Keratinocyte (primary cell): ENCODE results near the gene AP3D1. TPM values are rescaled to one million over a fixed set of nuclear protein-coding genes. Genes with fewer than 3 reads are reported as not detected.

ENCODE experiments used
- DNase-seq: peaks from one replicate; pipeline ENCODE4 v3.0.0-alpha.2; 2011; ENCODE audit warnings: low read depth, missing footprints, low spot score
- FAIRE-seq: peaks from 2 replicates; lab custom pipeline; 2011; peaks lifted over from hg19 to GRCh38; lab: Jason Lieb, UNC
- H2AFZ ChIP-seq: 2 replicates; pipeline ENCODE4 v1.6.0; 2012; ENCODE audit warnings: low read length, control low read depth, inconsistent platforms; ENCODE audit not compliant: control insufficient read depth
- H3K27ac ChIP-seq: 2 replicates; pipeline ENCODE4 v1.5.1; 2011; ENCODE audit warnings: low read length; ENCODE audit not compliant: control insufficient read depth, insufficient read depth
- H3K27me3 ChIP-seq: 3 replicates; pipeline ENCODE4 v1.6.0; 2011; ENCODE audit warnings: low read length; ENCODE audit not compliant: control insufficient read depth, insufficient read depth; ENCODE audit errors: extremely low read depth
- H3K36me3 ChIP-seq, 2 experiments: 2 replicates in 1 of 2; 3 replicates in 1 of 2; pipeline ENCODE4 v1.5.1; 2011; ENCODE audit warnings: low read length in 2 of 2, mild to moderate bottlenecking in 1 of 2; ENCODE audit not compliant: control insufficient read depth in 2 of 2, insufficient read depth in 2 of 2; ENCODE audit errors: extremely low read depth in 1 of 2
- H3K4me1 ChIP-seq: 3 replicates; pipeline ENCODE4 v1.5.1; 2011; ENCODE audit warnings: low read length; ENCODE audit not compliant: control insufficient read depth, insufficient read depth; ENCODE audit errors: extremely low read depth
- H3K4me2 ChIP-seq: 3 replicates; pipeline ENCODE4 v1.6.0; 2011; ENCODE audit warnings: low read depth, low read length; ENCODE audit not compliant: control insufficient read depth, insufficient read depth; ENCODE audit errors: extremely low read depth
- H3K4me3 ChIP-seq, 3 experiments: fragments of 200-600 bp in 1 of 3; sonication (generic) in 1 of 3; 2 replicates in 2 of 3; 3 replicates in 1 of 3; pipeline ENCODE4 v1.5.1; 2011 to 2016; ENCODE audit warnings: low read length in 3 of 3, mild to moderate bottlenecking in 3 of 3, control low read depth in 2 of 3, inconsistent platforms in 1 of 3, low read depth in 1 of 3, mixed read lengths in 1 of 3, mixed run types in 1 of 3, moderate library complexity in 1 of 3; ENCODE audit not compliant: control insufficient read depth in 2 of 3, insufficient read depth in 2 of 3; ENCODE audit errors: extremely low read depth in 1 of 3
- H3K79me2 ChIP-seq: 2 replicates; pipeline ENCODE4 v1.6.0; 2012; ENCODE audit warnings: low read length; ENCODE audit not compliant: control insufficient read depth, insufficient read depth
- H3K9ac ChIP-seq: 3 replicates; pipeline ENCODE4 v1.6.0; 2011; ENCODE audit warnings: low read length; ENCODE audit not compliant: control insufficient read depth, insufficient read depth; ENCODE audit errors: extremely low read depth
- H3K9me1 ChIP-seq: 3 replicates; pipeline ENCODE4 v1.6.0; 2011; ENCODE audit warnings: low read length; ENCODE audit not compliant: control insufficient read depth, insufficient read depth; ENCODE audit errors: extremely low read depth
- H3K9me3 ChIP-seq: 2 replicates; pipeline ENCODE4 v1.5.1; 2012; ENCODE audit warnings: low read depth, low read length; ENCODE audit not compliant: control insufficient read depth
- H4K20me1 ChIP-seq: 3 replicates; pipeline ENCODE4 v1.6.0; 2011; ENCODE audit warnings: low read length; ENCODE audit not compliant: control insufficient read depth, insufficient read depth; ENCODE audit errors: extremely low read depth
- EZH2 ChIP-seq: IDR thresholded peaks from one replicate; pipeline ENCODE4 v1.6.1; 2012; ENCODE audit warnings: inconsistent platforms, mild to moderate bottlenecking, low read length, moderate library complexity
- dilution Hi-C: fragments of 300-500 bp; cut with MboI; formaldehyde crosslinking; loops from one replicate; pipeline ENCODE4 v1.7.0; 2020; ENCODE audit warnings: low sequenced_read_pairs; ENCODE audit not compliant: extremely low pct_ligation_motif_present
- polyA plus RNA-seq, 5 experiments: library from polyadenylated mRNA; depleted of rRNA in 3 of 5; stranded (reverse) in 3 of 5; stranded (forward) in 1 of 5; unstranded in 1 of 5; fragments of >200 nt; gene quantifications; 1 replicate in 1 of 5; 2 replicates in 3 of 5; 3 replicates in 1 of 5; pipeline versions ENCODE4 v1.2.1 to v1.2.3, GENCODE V29; 2011 to 2012; ENCODE audit warnings: missing spikeins in 2 of 5, low read depth in 1 of 5, low replicate concordance in 1 of 5
- TF ChIP-seq, protein P1 (sequence below), 3 experiments: IDR thresholded peaks in 1 of 3; conservative IDR thresholded peaks in 1 of 3; optimal IDR thresholded peaks in 1 of 3; 2 replicates in 2 of 3; 3 replicates in 1 of 3; pipeline versions ENCODE3 to v1.5.1; 2011; ENCODE audit warnings: low read length in 3 of 3, mild to moderate bottlenecking in 3 of 3, moderate library complexity in 2 of 3, control low read depth in 1 of 3, inconsistent platforms in 1 of 3; ENCODE audit not compliant: insufficient read depth in 2 of 3; ENCODE audit errors: extremely low read depth in 1 of 3

The AP3D1 gene
- polyA plus RNA-seq, 1 donor (not counting 4 experiments of a cell fraction or from before 2014, with no cell fraction given): 56.1 TPM

DNA sequence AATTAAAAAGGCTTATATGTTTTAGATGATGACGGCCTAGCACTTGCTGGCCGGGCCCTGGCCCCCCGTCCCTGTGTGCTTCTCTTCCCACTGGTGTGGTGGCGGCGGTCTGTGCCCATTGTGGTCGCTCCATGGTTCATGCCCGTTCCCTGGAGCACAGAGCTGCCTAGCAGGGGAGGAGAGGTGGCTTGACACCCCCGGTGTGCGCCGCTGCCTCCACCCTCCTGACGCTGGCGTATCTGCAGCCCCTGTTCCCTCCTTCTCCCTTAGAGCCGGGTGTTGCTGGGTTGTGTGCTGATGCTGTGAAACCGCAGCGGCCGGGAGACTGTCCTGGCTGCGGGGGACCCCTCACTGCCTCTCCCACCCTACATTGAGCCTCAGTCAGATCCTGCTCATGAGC lies 41.5 kb upstream of the AP3D1 start:
- Histone ChIP-seq H3K79me2 (peaks cover 23% of the 10 kb centered on the region), H3K9me3 (no peaks in the 10 kb centered on the region), H3K36me3 (peaks cover 23 to 24% of the 10 kb centered on the region in 2 experiments), H3K27me3 (no peaks in the 10 kb centered on the region), H3K27ac (no peak overlapping the region), H3K4me2 (no peak overlapping the region), H3K4me1 (no peaks in the 10 kb centered on the region), H3K9me1 (no peaks in the 10 kb centered on the region), H4K20me1 (peaks cover 4% of the 10 kb centered on the region), H3K9ac (no peak overlapping the region), H2AFZ (no peak overlapping the region), H3K4me3 (no peak overlapping the region)
- FAIRE-seq (no peak), DNase-seq (no peak)
- dilution Hi-C loops: no loop called here
- TF ChIP-seq, protein P1, sequence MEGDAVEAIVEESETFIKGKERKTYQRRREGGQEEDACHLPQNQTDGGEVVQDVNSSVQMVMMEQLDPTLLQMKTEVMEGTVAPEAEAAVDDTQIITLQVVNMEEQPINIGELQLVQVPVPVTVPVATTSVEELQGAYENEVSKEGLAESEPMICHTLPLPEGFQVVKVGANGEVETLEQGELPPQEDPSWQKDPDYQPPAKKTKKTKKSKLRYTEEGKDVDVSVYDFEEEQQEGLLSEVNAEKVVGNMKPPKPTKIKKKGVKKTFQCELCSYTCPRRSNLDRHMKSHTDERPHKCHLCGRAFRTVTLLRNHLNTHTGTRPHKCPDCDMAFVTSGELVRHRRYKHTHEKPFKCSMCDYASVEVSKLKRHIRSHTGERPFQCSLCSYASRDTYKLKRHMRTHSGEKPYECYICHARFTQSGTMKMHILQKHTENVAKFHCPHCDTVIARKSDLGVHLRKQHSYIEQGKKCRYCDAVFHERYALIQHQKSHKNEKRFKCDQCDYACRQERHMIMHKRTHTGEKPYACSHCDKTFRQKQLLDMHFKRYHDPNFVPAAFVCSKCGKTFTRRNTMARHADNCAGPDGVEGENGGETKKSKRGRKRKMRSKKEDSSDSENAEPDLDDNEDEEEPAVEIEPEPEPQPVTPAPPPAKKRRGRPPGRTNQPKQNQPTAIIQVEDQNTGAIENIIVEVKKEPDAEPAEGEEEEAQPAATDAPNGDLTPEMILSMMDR (optimal IDR thresholded peaks at IDR 0.05 in 1 of 3, IDR thresholded peaks at IDR 0.05 in 1 of 3, conservative IDR thresholded peaks at IDR 0.05 in 1 of 3; ENCODE audit: extremely low read depth in 1 of 3, insufficient read depth in 2 of 3, low read length in 3 of 3): no peak
- no peak for TF ChIP-seq EZH2

DNA sequence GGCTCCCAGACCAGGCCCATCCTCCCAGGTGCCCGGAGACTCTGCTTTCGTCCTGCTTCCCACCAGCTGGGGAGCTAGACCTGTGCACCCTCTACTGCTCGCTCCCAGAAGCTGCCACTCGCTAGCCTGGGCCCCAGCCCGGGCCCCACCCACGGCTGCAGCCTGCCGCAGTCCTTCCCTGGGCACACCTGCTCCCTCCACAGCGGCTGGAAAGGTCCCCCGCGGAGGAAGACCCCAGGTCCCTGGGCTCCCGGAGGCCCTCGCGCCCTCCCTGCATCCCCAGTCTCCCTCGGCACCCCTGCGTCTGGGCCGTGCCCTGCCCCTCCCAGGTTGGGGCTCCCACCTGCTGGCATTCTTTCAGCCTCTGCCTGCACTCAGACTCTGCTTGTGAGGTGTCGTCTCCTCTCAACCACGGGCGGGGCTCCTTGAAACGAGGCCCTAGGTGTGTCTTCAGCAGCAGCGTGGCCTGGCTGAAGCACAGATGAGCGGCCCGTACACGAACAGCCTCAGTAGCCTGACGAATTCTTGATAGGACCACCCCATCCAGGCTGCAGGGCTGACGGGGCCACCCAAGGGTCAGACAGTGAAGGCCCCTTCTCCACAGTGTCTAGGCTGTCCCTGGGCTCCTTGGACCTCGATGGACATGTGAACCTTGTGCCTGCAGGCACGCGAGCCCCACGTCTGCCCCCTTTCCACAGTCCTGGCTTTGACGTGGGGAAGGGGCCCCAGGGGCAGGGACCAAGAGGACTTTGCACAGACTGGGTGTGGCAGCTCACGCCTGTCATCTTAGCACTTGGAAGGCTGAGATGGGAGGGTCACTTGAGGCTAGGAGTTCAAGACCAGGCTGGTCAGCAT lies 40.3 kb upstream of the AP3D1 start:
- H3K4me1 ChIP-seq: no peaks in the 10 kb centered on the region
- DNase-seq: no peak
- H3K4me3 ChIP-seq: no peak overlapping the region
- no peak overlapping the region for H3K4me2 ChIP-seq
- H3K79me2 ChIP-seq: peaks cover 16% of the 10 kb centered on the region
- FAIRE-seq: no peak
- no peak overlapping the region for H2AFZ ChIP-seq
- H3K27ac ChIP-seq: no peak overlapping the region
- H3K9me3 ChIP-seq: no peaks in the 10 kb centered on the region
- H4K20me1 ChIP-seq: peaks cover 4% of the 10 kb centered on the region
- dilution Hi-C loops: no loop called here
- H3K27me3 ChIP-seq: no peaks in the 10 kb centered on the region
- peaks cover 21 to 25% of the 10 kb centered on the region in 2 experiments for H3K36me3 ChIP-seq
- TF ChIP-seq EZH2: no peak
- TF ChIP-seq, protein P1 (optimal IDR thresholded peaks at IDR 0.05 in 1 of 3, IDR thresholded peaks at IDR 0.05 in 1 of 3, conservative IDR thresholded peaks at IDR 0.05 in 1 of 3; ENCODE audit: extremely low read depth in 1 of 3, insufficient read depth in 2 of 3, low read length in 3 of 3): no peak
- H3K9me1 ChIP-seq: no peaks in the 10 kb centered on the region
- H3K9ac ChIP-seq: no peak overlapping the region
